ENCODE results near the gene ADPRHL1.

ADPRHL1 gene

GRCh38 chr13:113357529-113357928 is 95.8 kb downstream of the ADPRHL1 start:
- Histone ChIP-seq H3K36me3 (replicated peaks; ENCODE audit: low read depth, low read length) (no peaks in the 10 kb centered on the region), H3K27ac (ENCODE audit: low read length) (no peak overlapping the region), H3K4me1 (ENCODE audit: low read length) (no peaks in the 10 kb centered on the region), H3K4me3 (ENCODE audit: low read length) (no peak overlapping the region), H3K27me3 (ENCODE audit: low read depth, low read length) (peaks cover 28% of the 10 kb centered on the region), H3K9ac (ENCODE audit: low read length) (no peak overlapping the region), H2AFZ (ENCODE audit: low read depth, low read length) (no peak overlapping the region), H3K79me2 (ENCODE audit: low read length) (no peaks in the 10 kb centered on the region), H3K4me2 (ENCODE audit: low read length) (no peak overlapping the region), H4K20me1 (ENCODE audit: insufficient read depth, low read length) (no peaks in the 10 kb centered on the region), H3K9me3 (ENCODE audit: insufficient read depth, low read length) (no peaks in the 10 kb centered on the region)
- no peak for TF ChIP-seq EZH2phosphoT487 (IDR thresholded peaks at IDR 0.05; ENCODE audit: low read depth)
- TF ChIP-seq, protein P1, sequence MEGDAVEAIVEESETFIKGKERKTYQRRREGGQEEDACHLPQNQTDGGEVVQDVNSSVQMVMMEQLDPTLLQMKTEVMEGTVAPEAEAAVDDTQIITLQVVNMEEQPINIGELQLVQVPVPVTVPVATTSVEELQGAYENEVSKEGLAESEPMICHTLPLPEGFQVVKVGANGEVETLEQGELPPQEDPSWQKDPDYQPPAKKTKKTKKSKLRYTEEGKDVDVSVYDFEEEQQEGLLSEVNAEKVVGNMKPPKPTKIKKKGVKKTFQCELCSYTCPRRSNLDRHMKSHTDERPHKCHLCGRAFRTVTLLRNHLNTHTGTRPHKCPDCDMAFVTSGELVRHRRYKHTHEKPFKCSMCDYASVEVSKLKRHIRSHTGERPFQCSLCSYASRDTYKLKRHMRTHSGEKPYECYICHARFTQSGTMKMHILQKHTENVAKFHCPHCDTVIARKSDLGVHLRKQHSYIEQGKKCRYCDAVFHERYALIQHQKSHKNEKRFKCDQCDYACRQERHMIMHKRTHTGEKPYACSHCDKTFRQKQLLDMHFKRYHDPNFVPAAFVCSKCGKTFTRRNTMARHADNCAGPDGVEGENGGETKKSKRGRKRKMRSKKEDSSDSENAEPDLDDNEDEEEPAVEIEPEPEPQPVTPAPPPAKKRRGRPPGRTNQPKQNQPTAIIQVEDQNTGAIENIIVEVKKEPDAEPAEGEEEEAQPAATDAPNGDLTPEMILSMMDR (IDR thresholded peaks at IDR 0.05; ENCODE audit: low read depth, low read length): no peak

DNA sequence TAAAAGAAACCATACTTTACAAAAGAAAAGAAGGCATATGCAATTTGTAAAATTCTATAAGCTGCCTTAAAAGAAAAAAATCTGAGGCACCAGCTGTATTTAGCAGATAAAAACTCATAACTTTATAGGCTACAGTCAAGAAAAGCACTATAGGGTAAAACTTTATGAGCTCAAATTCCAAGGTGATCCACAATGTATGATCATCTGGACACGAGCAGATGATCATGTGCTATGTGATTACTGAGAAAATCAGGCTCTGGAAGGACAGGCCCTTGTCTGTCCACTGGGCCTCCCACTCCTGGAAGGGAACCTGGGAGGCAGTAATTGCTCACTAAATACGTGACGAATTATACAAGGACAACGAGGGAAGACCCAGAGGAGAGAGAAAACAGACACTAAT is 96.7 kb downstream of the ADPRHL1 start:
- no peak overlapping the region for H3K4me3 ChIP-seq (ENCODE audit: low read length)
- no peaks in the 10 kb centered on the region for H4K20me1 ChIP-seq (ENCODE audit: insufficient read depth, low read length)
- H3K27ac ChIP-seq (ENCODE audit: low read length): no peak overlapping the region
- no peaks in the 10 kb centered on the region for H3K36me3 ChIP-seq (replicated peaks; ENCODE audit: low read depth, low read length)
- no peak overlapping the region for H2AFZ ChIP-seq (ENCODE audit: low read depth, low read length)
- TF ChIP-seq, protein P1 (IDR thresholded peaks at IDR 0.05; ENCODE audit: low read depth, low read length): no peak
- no peak for TF ChIP-seq EZH2phosphoT487 (IDR thresholded peaks at IDR 0.05; ENCODE audit: low read depth)
- H3K27me3 ChIP-seq (ENCODE audit: low read depth, low read length): peaks cover 28% of the 10 kb centered on the region
- H3K9me3 ChIP-seq (ENCODE audit: insufficient read depth, low read length): no peaks in the 10 kb centered on the region
- H3K4me2 ChIP-seq (ENCODE audit: low read length): no peak overlapping the region
- no peaks in the 10 kb centered on the region for H3K79me2 ChIP-seq (ENCODE audit: low read length)
- no peak overlapping the region for H3K9ac ChIP-seq (ENCODE audit: low read length)
- H3K4me1 ChIP-seq (ENCODE audit: low read length): no peaks in the 10 kb centered on the region

- H3K36me3 ChIP-seq (replicated peaks; ENCODE audit: low read depth, low read length): no peaks in the 10 kb centered on the region
- H3K9me3 ChIP-seq (ENCODE audit: insufficient read depth, low read length): no peaks in the 10 kb centered on the region
- peaks cover 25% of the 10 kb centered on the region for H3K27me3 ChIP-seq (ENCODE audit: low read depth, low read length)
- no peak overlapping the region for H2AFZ ChIP-seq (ENCODE audit: low read depth, low read length)
- TF ChIP-seq, protein P1 (IDR thresholded peaks at IDR 0.05; ENCODE audit: low read depth, low read length): no peak
- no peak for TF ChIP-seq EZH2phosphoT487 (IDR thresholded peaks at IDR 0.05; ENCODE audit: low read depth)
- no peaks in the 10 kb centered on the region for H3K79me2 ChIP-seq (ENCODE audit: low read length)
- H3K9ac ChIP-seq (ENCODE audit: low read length): no peak overlapping the region
- H3K4me3 ChIP-seq (ENCODE audit: low read length): no peak overlapping the region
- H3K4me1 ChIP-seq (ENCODE audit: low read length): no peaks in the 10 kb centered on the region
- no peak overlapping the region for H3K27ac ChIP-seq (ENCODE audit: low read length)
- no peaks in the 10 kb centered on the region for H4K20me1 ChIP-seq (ENCODE audit: insufficient read depth, low read length)
- H3K4me2 ChIP-seq (ENCODE audit: low read length): no peak overlapping the region
Measured at GRCh38 chr13:113355621-113356020, 97.7 kb downstream of the ADPRHL1 start.

DNA sequence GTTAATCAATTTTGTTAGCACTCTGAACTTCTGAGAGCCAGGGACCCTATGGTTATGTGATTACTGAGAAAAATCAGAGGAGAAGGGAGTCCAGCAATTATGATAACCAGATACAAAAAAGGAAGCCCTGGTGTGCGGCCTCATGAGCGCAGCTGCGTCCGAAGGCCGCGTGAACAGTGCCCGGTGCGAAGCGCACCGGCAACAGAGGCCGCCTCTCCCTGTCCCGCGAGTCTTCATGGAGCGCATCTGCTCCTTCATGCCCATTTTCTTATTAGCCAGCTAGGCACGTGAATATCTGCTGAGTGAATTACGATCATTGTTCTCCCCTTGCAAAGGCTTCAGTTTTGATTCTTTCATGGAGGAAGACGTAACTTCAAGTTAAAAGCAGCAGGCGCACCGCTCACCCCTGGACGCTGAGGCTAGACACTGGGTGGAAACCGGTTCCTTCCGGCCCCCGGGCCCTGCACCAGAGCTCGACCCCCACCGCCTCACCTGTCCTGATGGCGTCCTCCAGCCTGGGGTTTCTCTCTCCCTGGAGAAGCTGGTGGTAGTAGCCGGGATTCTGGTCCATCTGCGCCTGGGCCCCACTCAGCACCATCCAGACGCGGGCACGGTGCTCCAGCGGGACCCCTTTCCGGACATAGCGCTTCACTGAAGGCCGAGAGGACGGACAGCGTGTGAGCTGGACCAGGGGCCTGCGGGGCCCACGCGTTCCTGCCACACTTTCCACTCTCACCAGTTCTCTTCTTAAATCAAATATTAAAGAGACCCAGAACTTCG is 98.3 kb downstream of the ADPRHL1 start:
- no peak overlapping the region for H2AFZ ChIP-seq (ENCODE audit: low read depth, low read length)
- H3K36me3 ChIP-seq (replicated peaks; ENCODE audit: low read depth, low read length): no peaks in the 10 kb centered on the region
- no peaks in the 10 kb centered on the region for H4K20me1 ChIP-seq (ENCODE audit: insufficient read depth, low read length)
- peaks cover 19% of the 10 kb centered on the region for H3K27me3 ChIP-seq (ENCODE audit: low read depth, low read length)
- no peak overlapping the region for H3K4me3 ChIP-seq (ENCODE audit: low read length)
- no peaks in the 10 kb centered on the region for H3K79me2 ChIP-seq (ENCODE audit: low read length)
- H3K4me2 ChIP-seq (ENCODE audit: low read length): no peak overlapping the region
- no peaks in the 10 kb centered on the region for H3K9me3 ChIP-seq (ENCODE audit: insufficient read depth, low read length)
- no peaks in the 10 kb centered on the region for H3K4me1 ChIP-seq (ENCODE audit: low read length)
- TF ChIP-seq, protein P1 (IDR thresholded peaks at IDR 0.05; ENCODE audit: low read depth, low read length): no peak
- no peak for TF ChIP-seq EZH2phosphoT487 (IDR thresholded peaks at IDR 0.05; ENCODE audit: low read depth)
- no peak overlapping the region for H3K27ac ChIP-seq (ENCODE audit: low read length)
- H3K9ac ChIP-seq (ENCODE audit: low read length): no peak overlapping the region
